Activated B cell treated with CpG ODN at 0.5 μM for 24 hours (primary cell): Measurements from ENCODE around the gene MBNL1. TPM values are rescaled to one million over a fixed set of nuclear protein-coding genes. Genes with fewer than 3 reads are reported as not detected.
"Not testable (repeated sequence)": the region's sequence is repeated elsewhere in the genome, so short reads cannot be mapped to it uniquely, and the experiment has no call there.

ENCODE experiments used
- ATAC-seq: fragments of 200-7000 bp; cut with Tn5 transposase; one replicate; pipeline ENCODE4 v1.10.0; 2021; ENCODE audit warnings: low read depth, mild to moderate bottlenecking, moderate library complexity
- CTCF ChIA-PET: fragments of 350-600 bp; sonication (Branson Sonifier 250); formaldehyde crosslinking; loops from one replicate; lab custom pipeline; 2021; ENCODE audit warnings: antibody characterized with exemption; lab: Charles Lee
- POLR2A ChIA-PET: fragments of 350-600 bp; sonication (Branson Sonifier 250); formaldehyde crosslinking; loops from one replicate; lab custom pipeline; 2021; ENCODE audit warnings: antibody characterized with exemption; lab: Charles Lee
- DNase-seq: peaks from one replicate; pipeline ENCODE4 v3.0.0; 2022
- H3K27ac Mint-ChIP-seq: one replicate; pipeline ENCODE4 v1.8.0; 2020; ENCODE audit warnings: mixed read lengths
- H3K27me3 Mint-ChIP-seq: one replicate; pipeline ENCODE4 v1.8.0; 2021; ENCODE audit warnings: mixed read lengths
- H3K36me3 Mint-ChIP-seq: one replicate; pipeline ENCODE4 v1.8.0; 2021; ENCODE audit warnings: low read depth, mixed read lengths
- H3K4me1 Mint-ChIP-seq: one replicate; pipeline ENCODE4 v1.8.0; 2021; ENCODE audit warnings: mixed read lengths
- H3K4me3 Mint-ChIP-seq: one replicate; pipeline ENCODE4 v1.8.0; 2020; ENCODE audit warnings: mild to moderate bottlenecking, mixed read lengths
- H3K9me3 Mint-ChIP-seq: one replicate; pipeline ENCODE4 v1.8.0; 2020; ENCODE audit warnings: mixed read lengths
- intact Hi-C: fragments of 100-400 bp; cut with micrococcal nuclease; formaldehyde crosslinking; loops from one replicate; pipeline ENCODE4 v1.15.1; 2024
- total RNA-seq: library from RNA; stranded (reverse); gene quantifications from 2 replicates; pipeline ENCODE4 v1.2.3, GENCODE V29; 2022
- TF ChIP-seq, protein P1 (sequence below): fragments of 200-600 bp; IDR thresholded peaks from one replicate; pipeline ENCODE4 v1.8.0; 2022; ENCODE audit warnings: antibody characterized with exemption, mild to moderate bottlenecking

MBNL1 gene
- total RNA-seq, 1 donor from 2014 or later, result 561 TPM

DNA sequence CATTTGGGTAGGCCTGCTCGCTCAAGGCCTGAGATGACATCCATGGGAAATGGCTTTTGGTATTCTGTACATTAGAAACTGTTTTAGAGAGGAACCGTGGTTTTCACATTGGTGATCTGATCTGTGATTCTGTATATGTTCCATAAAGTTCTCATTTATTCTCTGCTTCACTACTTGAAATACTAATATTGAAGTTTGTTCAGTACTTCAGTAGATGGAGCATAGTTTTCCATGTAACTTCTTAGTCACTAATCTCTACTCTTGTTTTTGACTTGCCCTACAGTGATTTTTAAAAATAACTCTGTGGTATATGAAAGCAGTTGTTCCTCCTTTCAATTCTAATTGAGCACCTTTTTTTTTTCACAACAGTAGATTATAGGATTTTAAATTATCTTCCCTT, 66.5 kb downstream of the MBNL1 start:
- Mint-ChIP-seq H3K27ac (peak overlapping the region; percentile 24), H3K36me3 (peaks cover 57% of the 10 kb centered on the region), H3K9me3 (no peaks in the 10 kb centered on the region), H3K27me3 (no peaks in the 10 kb centered on the region), H3K4me3 (peak overlapping the region; percentile 38), H3K4me1 (peaks cover 80% of the 10 kb centered on the region)
- DNase-seq, result no peak
- CTCF ChIA-PET, result no interaction called here
- TF ChIP-seq, protein P1, sequence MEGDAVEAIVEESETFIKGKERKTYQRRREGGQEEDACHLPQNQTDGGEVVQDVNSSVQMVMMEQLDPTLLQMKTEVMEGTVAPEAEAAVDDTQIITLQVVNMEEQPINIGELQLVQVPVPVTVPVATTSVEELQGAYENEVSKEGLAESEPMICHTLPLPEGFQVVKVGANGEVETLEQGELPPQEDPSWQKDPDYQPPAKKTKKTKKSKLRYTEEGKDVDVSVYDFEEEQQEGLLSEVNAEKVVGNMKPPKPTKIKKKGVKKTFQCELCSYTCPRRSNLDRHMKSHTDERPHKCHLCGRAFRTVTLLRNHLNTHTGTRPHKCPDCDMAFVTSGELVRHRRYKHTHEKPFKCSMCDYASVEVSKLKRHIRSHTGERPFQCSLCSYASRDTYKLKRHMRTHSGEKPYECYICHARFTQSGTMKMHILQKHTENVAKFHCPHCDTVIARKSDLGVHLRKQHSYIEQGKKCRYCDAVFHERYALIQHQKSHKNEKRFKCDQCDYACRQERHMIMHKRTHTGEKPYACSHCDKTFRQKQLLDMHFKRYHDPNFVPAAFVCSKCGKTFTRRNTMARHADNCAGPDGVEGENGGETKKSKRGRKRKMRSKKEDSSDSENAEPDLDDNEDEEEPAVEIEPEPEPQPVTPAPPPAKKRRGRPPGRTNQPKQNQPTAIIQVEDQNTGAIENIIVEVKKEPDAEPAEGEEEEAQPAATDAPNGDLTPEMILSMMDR, result no peak
- peak; percentile 30 for ATAC-seq
- intact Hi-C loops, result loop anchor here (1.0 to 2.0 kb wide), 3 partner anchors 11 to 18 kb away; no protein-coding TSS in a partner anchor
- POLR2A ChIA-PET, result no interaction called here

DNA sequence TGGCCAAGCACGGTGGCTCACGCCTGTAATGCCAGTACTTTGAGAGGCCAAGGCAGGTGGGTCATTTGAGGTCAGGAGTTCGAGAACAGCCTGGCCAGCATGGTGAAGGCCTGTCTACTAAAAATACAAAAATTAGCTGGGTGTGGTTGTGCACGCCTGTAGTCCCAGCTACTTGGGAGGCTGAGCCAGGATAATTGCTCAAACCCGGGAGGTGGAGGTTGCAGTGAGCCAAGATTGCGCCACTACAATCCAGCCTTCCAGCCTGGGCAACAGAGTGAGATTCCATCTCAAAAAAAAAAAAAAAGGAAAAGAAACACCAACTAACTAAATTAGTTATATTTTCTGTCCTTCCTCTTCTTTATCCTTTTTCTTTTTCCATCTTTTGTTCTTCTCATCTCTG, 68.6 kb downstream of the MBNL1 start:
- POLR2A ChIA-PET, result interaction anchor here (0.7 kb wide), 1 partner anchor 1634 kb away, joined by 3 read pairs; the partner anchor contains the start of gene ERICH6
- intact Hi-C loops, DNase-seq, ATAC-seq, H3K9me3 Mint-ChIP-seq, H3K27ac Mint-ChIP-seq, H3K27me3 Mint-ChIP-seq, H3K4me3 Mint-ChIP-seq: not testable (repeated sequence)
- Mint-ChIP-seq H3K4me1 (peaks cover 67% of the 10 kb centered on the region), H3K36me3 (peaks cover 55% of the 10 kb centered on the region)
- CTCF ChIA-PET, result interaction anchor here (1.1 kb wide), 1 partner anchor 10 kb away, joined by 3 read pairs; no protein-coding TSS in a partner anchor

DNA sequence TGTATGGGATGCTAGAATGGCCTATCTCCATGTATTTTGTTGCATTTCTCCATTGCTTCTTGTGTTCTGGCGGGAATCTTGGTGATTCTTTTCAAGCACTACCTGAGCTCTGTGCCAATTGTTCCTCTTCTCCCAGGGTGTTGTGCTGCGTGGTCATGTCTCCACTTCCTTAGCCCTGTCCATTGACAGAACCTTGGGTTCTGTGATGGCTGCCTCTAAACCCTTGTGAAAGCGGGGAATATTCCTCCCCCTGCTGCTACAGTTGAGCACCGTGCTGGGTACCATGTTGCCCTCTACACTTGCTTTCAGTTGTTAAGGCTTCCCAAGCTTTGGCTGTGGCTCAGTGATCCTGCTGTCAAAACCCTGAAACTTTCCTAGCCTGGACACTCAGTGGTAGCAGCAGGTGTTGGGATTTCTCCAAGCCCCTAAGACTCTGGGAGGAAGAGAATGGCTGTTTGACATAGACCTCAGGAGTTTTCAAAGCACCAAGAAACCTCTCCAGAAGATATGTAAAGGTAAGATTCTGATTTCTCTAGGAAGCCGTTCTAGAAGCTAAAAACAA, 69.5 kb downstream of the MBNL1 start:
- peaks cover 58% of the 10 kb centered on the region for H3K36me3 Mint-ChIP-seq
- H3K9me3 Mint-ChIP-seq, result no peaks in the 10 kb centered on the region
- no peak overlapping the region for H3K4me3 Mint-ChIP-seq
- ATAC-seq, result no peak
- ChIA-PET POLR2A (no interaction called here), CTCF (no interaction called here)
- TF ChIP-seq, protein P1, result no peak
- H3K27me3 Mint-ChIP-seq, result no peaks in the 10 kb centered on the region
- no peak for DNase-seq
- no peak overlapping the region for H3K27ac Mint-ChIP-seq
- intact Hi-C loops, result no loop called here
- peaks cover 63% of the 10 kb centered on the region for H3K4me1 Mint-ChIP-seq

DNA sequence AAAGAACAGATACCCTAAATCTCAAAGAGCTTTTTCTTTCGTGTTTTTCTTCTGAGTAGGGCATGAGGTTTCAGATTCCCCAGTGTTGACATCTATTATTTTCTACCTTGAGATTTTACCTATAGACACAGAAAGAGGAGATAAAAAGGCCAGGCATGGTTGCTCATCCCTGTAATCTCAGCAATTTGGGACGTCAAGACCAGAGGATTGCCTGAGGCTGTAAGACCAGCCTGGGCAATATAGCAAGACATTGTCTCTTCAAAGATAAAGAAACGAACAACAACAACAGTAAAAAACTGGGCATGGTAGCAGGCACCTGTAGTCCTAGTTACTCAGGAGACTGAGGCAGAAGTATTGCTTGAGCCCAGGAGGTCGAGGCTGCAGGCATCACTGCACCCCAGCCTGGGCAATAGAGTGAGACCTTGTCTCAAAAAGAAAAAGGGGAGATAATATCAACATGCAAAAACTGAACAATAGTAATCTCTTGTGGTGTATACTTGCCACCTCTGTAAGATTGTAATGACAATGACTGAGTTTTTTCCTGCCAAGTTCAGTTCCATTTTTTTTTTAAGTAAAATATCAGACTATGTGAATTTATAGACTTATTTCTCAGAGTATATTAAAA, 71.3 kb downstream of the MBNL1 start:
- CTCF ChIA-PET, result no interaction called here

DNA sequence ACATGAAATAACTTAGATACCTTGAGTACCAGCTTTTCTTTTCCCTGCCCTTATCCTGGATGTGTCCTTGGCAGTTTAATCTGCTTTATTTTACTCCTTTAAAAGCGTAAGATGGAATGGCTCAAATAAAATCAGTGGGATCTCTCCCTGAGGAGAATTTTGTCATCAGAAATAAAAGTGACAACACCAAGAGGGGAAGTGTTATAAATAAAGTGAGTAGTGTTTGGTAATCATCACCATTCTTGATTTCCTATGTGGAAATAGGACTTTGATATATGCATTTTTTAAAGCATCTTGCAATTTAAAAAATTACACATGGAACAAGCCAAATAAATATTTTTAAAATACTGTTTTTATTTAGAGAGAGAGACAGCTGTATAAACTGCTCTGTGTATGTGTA, 76.5 kb downstream of the MBNL1 start:
- intact Hi-C loops, result loop anchor here (2.0 kb wide), 1 partner anchor 42 kb away; no protein-coding TSS in a partner anchor
- H3K27ac Mint-ChIP-seq, result peak overlapping the region; percentile 8
- ChIA-PET POLR2A (no interaction called here), CTCF (no interaction called here)
- TF ChIP-seq, protein P1, result no peak
- DNase-seq (no peak), ATAC-seq (no peak)
- peaks cover 52% of the 10 kb centered on the region for H3K36me3 Mint-ChIP-seq
- H3K4me3 Mint-ChIP-seq, result no peak overlapping the region
- peaks cover 20% of the 10 kb centered on the region for H3K4me1 Mint-ChIP-seq
- no peaks in the 10 kb centered on the region for H3K27me3 Mint-ChIP-seq
- no peaks in the 10 kb centered on the region for H3K9me3 Mint-ChIP-seq

More for the DNA sequence above, 71.3 kb downstream of the MBNL1 start:
- POLR2A ChIA-PET, result interaction anchor here (0.7 kb wide), 1 partner anchor 9 kb away, joined by 3 read pairs; no protein-coding TSS in a partner anchor
- H3K36me3 Mint-ChIP-seq, result peaks cover 68% of the 10 kb centered on the region
- TF ChIP-seq, protein P1, result no peak
- H3K27me3 Mint-ChIP-seq, result no peaks in the 10 kb centered on the region
- H3K27ac Mint-ChIP-seq, result no peak overlapping the region
- H3K9me3 Mint-ChIP-seq, result no peaks in the 10 kb centered on the region
- peaks cover 49% of the 10 kb centered on the region for H3K4me1 Mint-ChIP-seq
- no peak overlapping the region for H3K4me3 Mint-ChIP-seq
- DNase-seq (no peak), ATAC-seq (no peak)
- intact Hi-C loops, result loop anchor here (1.0 kb wide), 1 partner anchor 9 kb away; no protein-coding TSS in a partner anchor
